NCI-H1105 (cell line): ENCODE data around the gene FAM53B.

Experiments used
- DNase-seq: peaks from one replicate; lab custom pipeline; 2025; lab: John Stamatoyannopoulos, UW

FAM53B gene

DNA sequence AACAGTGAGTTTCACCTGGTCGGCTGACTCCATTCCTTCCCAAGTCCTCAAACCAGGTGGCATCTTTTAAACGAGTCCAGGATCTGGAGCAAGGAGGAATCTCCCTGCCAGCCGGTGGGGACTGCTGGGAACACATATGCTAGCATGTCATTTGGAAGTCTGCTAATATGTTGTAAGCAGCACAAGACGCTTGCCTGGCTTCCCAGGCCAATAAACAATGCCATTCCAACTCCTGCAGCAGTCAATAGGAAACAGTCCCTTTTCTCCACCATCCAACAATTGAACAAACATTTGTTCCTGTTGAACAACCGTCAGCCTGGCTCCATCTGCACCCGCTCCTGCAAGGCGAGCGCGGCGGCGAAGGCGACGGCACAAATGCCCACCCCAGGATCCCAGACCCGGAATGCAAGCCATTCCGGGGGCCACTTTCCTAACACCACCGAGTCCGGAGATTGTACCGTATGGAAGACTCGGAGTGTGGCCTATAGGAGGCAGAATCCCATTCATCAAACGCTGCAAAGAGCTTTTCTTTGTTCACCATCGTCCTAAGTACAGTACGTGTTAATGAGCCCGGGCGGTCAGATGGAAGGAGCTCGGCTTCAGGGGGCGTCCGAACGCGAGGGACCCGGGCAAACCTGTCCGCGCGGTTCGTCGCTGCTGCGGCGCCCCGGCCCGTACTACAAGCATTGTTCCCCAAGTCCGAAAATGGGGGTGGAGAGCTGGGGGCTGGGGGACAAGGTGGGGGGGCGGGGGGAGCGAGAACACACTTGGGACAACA is 1.6 kb downstream of the FAM53B start:
- no peak for DNase-seq

DNA sequence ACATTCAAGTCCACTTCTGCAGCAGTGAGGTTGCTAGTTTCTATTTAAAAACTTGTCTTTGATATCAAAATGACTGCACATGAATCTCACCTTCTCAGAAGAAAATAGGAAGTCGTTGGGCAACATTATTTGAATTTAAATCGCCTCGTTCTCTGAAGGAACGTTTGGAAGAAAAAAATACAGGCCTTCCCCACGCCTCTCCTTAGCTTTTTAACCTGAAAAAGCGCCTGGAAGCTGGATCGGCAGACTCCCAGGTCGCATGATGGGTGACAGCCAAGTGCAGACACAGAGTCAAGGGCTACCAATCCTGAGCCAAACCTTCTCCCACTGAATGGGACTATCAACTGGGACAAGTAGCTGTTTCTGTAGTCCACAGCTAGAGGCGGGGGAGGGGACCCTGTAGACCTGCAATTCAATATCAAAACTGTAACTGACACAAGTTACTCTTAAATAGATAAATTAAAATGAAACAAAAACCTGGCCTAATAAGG is 2.2 kb downstream of the FAM53B start:
- DNase-seq = no peak

DNA sequence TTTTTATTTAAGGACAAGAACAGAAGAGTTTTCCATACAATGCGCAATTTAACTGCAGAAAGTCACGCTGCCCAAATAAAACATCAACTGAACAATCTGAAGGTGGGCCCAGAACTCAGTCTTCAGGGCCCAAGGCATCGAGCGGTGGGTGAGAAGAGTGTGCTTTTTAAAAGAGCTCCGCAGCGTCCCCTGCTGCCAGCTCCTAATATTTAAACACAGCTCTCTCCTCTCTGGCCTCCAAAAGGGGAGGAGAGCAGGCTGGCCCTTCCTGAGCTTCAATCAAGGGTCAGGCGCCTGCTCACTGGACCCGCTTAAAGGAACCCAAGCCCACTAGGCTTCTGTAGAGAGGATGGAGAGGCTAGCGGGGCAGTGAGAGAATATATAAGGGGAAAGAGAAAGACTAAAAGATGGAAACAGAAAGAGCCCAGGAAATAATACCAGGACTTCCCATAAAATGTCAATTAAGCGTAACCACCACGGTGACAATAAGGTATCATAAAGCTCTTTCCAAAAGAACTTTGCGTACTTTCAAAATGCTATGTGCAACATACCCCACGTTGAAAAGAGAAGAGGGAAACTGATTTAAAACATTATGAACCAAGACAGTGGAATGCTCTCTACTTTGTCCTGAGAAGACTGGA is 2.8 kb downstream of the FAM53B start:
- DNase-seq = no peak

DNA sequence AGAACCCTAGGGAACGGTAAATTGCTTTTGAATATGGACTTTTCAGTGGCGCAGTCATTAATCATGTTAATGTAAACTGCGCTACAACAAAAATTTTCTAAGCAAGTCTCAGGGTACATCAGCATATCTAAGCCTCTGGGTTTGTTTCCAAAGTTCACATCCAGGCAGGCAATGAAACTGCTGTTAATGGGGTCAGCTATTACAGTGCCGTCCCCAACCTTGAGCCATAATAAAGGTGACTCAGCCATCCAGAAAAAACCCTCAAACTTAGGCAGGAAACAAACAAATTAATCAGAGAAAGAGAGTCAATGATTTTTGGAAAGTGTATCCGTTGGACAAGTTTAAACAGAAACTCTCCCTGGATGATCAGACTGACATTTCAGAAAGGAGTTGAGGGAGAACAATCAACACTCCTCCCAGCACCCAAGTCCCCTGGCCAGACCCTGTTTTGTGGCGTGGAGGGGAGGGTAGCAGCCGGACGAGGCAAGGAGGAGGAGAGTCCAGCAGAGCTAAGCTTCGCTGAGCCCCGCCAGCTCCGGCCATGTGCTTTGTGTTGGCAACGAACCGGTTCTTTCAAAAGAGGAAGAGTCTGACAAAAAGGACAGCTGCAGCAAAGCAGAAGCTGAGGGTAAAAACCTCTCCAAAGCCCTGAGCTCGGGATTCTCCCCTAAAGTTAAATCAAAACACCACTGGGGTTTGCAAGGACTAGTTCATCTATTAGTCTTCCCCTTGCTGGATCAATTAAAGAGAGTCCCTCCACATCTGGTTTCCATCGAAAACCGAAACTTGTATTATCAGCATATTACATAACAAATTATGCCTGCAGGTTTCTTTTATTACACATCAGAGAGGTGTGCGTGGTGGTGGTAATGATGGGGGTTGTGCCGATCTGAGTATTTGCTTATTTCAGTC is 3.6 kb downstream of the FAM53B start:
- no peak for DNase-seq

DNA sequence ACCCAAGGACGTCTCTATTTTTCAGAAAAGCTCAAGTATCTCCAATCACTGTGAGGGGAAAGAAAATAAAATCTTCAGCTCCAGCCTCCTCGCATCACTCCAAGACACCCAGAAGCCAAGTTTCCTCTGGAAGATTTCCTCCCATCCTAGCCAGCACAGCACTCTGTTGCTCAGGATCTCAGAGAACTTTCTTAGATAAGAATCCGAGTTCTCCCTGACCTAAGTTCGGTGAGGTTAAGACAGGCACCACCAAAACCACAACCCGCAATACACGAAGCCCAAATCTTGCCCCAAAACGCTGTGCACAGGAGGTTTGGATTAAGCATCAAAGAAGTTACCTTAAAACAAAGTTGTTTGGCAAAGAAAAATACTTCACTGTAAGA is 4.2 kb downstream of the FAM53B start:
- no peak for DNase-seq

DNA sequence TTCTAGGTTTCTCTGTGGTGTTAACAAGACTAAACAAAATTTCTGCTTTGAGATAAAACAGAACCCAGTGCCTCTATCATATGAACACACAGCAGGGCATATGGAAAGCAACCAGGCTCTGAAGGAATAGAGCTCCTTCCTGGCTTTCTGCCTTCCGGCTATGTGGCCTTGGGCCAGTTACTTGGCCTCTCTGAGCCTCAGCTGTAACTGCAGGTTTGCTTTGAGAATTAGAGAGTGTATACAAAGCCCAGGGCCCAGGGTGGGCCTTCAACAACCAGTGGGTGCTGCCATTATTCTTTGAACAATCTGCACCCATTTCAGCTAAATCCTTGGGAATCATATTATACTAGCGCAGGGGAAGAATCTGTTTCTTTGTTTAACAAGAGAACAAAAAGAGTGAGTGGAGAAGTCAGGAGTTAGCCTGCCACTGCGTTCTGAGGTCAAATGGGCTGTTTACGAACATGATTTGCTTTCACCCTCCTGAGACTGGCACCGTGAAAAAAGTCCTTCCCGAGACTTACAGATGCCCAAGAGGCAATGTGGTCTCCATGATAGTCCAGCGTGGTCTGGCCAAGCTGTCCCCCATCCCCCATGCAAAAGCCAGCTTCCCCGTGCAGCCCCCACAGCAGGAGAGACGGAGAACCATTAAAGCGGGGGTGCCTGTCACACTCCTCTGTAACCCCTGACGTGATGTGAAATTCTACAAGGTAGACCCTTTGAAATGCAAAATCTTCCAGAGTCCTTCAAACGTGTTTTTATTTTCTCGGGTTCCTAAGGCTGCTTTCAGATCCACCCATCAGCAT is 4.9 kb downstream of the FAM53B start:
- DNase-seq = no peak

DNA sequence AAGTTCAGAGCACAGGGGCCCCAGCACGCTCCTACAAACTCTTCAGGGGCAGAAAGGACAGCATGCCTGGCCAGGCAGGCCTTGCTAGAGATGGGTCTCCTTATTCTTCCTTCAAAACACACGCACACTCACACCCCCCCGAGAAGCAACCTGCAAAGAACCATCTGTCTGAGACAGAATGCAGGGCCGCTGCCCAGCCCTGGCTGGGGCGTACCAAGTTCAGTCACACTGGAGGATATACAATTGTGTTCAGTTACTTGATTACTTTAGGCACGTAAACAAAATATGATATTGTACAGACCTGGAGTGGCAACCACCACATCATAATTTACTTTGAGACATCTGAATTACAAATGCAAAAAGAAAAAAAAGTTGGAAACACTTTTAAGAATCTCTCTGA is 5.7 kb downstream of the FAM53B start:
- no peak for DNase-seq

DNA sequence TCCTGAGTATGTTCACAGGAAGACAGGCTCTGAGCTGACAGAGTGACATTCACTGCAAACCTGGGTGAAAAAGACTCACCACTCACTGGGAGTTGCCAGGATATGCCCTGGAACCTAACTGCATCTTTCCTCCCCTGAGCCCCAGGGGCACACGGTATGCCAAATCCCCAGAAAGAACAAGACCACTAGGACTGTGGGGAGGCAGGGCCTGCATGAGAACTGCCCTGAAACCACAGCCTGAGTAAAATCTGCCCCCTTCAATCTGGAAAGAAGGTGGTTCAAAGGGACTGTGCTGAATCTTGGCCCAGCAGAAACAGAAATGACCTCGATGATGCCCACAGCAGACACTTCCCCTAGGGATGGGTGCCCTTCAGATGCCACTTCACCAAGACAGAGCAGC is 6.5 kb downstream of the FAM53B start:
- DNase-seq = no peak

DNA sequence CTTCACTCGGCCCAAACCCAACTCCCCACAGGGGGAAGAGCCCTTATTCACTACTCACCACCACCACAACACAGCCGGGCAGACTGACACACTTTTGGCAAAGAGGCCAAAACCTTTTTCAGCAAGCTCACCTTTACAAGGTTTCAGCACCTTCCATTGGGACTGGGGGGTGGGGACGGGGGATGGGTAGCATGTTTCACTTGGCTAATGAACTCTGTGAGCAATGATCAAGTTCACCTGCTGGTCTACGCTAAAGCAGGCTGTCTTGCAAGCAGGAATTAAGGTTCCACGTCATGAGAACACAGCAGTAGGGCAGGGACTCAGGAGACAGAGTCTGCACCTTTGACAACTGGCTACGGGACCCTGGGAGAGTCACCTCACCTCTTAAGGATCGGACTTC is 7.0 kb downstream of the FAM53B start:
- DNase-seq = no peak

DNA sequence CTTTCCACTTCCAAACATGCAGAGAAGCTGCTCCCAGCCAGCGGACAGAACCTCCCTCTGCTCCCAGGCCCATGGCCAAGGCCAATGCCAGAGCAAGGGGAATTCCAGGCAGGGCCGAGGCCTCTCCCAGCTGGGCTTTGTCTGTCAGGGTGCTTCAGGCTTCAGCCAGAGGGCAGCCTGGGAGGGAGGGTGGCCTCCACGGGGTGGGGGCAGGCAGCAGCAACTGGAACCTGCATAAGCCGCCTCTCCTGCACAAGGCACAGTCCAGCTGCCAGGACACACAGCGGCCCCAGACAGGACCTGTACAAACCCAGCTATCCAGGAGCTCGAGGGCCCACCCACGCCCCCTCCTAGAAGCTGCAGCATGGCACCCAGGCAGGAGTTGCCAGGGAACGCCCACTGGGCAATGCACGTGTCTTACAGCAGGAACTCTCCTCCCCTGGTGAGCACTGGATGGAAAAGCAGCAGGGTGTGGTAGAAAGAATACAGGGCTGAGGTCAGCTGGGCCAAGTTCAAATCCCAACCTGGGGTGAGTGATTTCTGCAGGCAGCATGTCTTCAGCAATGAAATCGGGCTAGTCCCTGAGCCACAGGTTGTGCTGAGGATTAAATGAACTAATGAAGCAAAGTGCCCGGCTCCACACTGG is 7.6 kb downstream of the FAM53B start:
- DNase-seq = no peak

DNA sequence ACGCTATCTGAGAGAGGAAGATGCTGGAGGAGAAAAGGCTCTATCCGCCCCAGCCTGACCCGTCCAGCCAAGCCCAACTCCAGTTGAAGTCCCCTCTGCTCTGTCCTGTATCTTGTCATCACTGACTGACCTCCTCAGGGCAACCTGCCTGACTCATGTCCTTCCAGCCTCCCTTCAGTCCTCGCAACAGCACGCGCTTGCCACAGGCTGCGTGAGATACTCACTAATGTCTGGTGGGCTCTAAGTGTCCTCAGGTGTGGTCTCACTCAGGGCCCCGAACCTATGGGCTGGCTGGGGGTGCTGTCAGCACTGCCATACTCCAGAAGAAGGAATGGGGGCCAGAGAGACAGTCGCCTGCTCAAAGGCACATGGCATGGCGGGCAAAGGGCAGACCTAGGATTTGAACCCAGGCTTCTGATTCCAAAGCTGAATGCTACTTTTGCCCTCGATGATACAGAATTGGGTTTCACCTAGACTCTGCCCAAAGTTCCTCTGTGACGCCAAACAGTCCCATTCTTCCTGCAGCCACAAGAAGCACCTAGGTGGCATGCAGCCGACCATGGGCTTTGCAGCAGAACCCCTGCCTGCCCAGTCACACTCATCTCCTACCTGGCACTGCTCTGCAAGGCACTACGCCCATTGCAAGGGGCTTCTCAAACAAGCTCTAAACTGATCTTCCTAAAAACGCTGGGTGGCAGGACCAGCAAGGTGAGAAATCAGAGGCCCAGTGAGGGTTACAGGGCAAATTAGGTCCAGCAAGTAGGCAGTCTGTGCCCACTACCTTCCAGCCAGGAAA is 8.5 kb downstream of the FAM53B start:
- DNase-seq = no peak

DNA sequence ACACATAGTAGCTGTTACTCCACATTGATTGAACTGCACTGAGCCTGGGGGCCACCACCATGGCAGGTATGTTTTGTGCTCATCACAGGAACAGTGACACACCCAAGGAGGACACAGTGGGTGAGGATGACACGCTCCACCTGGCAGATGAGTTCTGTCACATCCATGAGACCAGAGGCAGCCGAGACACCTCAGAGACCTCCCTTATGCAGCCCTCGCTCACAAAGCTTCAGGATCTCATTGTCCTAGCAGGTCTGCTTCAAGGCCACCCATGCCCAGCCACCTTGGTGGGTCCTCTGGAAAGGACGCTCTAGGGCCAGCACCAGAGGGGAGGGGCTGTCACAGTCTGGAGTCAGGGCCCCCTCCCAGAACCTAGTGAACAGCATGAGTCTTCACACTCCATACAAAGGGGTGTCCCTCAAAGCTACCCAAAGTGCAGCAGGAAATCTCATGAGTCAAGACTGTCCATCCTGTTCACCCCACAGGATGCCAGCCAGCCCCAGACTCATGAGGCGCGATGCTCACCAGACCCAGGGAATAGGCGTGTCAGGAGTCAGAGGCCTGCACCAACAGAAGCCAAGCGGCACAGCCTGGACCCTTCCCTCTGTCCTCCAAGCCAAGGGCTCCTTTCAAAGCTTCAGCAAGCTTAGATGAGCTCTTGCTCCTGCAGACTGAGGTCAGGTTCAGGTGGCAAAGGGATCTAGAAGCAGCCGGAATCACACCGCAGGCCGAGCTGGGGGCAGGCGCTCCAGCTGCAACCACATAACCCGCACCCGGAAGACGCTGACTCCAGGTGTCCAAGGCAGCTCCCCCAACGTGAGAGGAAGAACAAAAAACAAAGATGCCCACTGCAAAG is 9.6 kb downstream of the FAM53B start:
- DNase-seq = no peak

DNA sequence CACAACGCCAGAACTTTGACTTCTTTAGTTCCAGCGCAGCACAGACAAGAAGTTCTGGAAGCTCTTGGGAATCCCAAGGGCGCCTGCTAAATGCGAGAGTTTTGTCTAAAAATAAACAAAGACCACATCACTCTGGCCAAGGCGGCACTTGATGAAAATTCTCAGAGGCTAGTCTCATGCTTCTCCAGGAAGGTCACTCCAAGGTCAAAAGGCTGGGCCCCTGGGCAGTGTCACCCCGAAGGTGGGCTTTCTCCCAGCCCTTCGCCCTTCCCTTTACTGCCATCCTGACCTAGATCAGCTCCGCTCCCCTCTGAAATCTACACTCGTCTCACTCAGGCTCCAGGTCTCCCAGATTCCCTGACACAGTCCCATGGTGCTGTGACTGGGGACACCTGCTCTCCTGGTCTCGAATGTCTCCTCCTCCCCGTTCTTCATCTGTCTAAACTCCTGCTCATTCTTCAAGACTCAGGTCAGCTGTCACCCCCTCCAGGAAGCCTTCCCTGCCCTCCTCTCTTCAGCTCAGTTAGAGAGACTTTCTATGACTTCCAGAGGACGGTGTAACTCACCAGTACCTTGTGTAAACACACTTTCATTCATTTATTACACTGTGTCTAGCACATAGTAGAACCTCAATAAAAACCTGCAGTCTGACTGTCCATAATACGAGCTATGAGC is 10.5 kb downstream of the FAM53B start:
- no peak for DNase-seq

DNA sequence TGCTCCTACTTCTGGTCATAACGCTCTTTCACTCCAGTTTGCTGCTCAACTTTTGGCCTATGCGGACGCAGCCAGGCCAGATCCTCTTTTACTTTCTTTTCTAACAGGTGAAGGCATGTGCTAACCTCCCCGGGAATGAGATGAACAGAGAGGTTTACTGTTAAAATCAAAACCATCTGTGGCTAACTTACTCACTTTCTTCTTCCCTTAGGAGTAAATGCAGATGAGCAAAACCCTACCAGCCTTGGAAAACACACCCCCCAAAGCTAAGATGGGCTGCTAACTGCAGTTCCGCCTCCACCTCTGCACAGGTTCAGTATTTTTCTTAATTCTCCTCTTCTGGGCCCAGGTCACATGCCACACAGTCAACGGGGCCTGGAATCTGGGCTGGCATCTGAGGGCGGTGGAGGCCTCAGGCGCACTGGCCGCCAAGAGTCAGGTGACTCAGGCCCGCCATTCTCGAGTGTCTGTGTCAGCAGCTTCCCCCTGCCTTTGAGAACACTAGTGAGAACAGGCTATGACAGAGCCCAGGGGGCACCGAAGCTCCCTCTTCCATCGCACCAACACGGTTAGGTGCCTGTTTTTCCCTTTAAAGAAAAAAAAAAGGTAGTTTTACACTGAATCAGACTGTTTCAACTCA is 11.1 kb downstream of the FAM53B start:
- no peak for DNase-seq

DNA sequence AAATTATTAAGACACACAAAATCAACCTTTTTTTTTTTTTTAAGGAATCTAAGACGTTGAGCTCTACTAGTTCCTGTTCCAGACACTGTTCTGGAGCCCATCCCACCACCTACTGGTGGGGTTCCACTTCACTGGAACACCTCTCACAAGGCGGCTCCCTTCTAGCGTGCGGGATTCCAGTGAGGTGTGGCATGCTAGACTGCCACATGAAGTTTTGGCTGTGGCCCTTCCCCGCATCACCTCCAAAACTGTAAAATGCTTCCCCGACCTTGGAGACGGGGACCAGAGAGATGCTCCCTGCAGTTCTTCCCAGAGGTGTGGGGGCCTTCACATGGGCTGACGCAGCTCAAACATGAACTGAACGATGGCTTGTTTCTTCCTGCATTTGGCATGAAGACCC is 12.6 kb downstream of the FAM53B start:
- no peak for DNase-seq

DNA sequence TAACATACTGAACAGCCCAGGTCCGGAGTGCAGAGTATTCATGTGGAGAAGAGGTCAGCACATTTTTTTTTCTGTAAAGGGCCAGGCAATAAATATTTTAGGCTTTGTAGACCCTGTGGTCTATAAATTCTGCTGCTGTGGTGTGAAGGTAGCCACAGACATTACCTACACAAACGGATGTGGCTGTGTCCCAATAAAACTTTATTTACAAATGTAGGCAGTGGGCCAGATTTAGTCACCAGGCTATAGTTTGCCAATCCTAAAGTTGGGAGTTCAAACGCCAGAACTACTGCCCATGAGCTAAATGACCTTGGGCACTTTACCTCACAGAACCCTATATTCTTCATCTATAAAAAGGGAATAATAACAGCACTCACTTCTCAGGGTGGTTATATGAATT is 13.4 kb downstream of the FAM53B start:
- DNase-seq = no peak

DNA sequence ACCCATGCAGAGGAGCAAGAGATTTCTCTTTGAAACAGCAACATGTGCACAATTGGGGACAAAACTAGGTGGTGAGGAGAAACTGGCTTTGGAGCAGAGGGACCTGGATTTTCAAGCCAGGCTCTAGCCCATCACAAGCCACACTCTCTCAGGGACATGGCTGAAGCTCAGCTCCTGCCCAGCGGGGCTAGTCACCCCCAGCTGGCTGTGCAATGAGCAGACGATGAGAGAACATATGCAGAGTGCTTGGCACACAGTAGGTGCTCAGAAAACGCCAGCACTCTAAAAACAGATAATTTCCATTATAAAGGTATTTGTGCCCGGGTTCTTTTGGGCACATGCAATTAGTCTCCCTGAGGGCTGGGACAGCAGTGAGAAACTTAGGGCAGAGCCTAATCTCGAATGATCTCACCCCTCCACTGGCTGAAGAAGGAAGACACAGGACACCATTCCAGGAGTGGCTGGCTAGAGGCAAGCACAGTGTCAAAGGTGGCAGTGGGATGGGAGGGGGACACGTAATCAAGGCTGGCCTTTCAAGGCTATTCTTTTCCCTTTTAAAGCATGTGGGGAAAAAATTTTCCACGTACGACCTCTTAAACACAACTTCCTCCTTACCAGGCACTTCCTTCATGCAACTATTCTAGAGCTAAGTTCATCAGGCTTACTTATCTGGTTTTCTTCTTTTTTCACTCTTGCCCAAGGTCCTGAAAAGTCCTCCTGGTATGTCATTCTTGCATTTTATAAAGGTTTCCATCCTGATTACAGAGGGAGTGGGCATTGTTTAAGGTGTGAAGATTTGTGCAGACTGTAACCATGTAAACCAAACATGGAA is 15.1 kb downstream of the FAM53B start:
- DNase-seq = no peak
